Amygdala (tissue), 56 donors: ENCODE results near the gene SMAD3.

Experiments used
- DNase-seq, 56 donors: peaks; one replicate each; lab custom pipeline; 2025; lab: John Stamatoyannopoulos, UW

Gene SMAD3

DNA sequence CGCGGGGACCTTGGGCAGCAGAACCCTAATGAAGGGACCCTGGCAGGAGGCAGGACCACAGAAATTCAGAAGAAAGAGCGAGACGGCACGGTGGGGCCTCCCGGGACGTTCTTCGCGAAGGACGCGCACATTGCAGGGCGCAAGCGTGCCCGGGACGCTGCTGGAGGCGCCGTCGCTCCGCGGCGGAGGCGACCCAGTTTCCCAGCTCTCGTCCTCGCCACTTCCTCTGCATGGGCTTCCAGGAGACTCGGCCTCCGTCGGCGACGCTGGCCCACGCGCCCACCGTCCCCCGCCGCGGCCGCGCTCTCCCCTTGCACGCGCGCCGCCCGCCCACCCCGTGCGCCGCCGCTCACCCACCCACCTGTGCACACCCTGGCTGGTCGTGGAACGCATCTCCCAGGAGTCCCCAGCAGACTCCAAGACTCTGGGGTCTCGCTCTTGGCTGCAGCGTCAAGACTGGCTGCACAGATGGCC lies 31.8 kb upstream of the SMAD3 start:
- peak in 3 of 56 donors; percentile 11 to 17 (median 15) for DNase-seq

DNA sequence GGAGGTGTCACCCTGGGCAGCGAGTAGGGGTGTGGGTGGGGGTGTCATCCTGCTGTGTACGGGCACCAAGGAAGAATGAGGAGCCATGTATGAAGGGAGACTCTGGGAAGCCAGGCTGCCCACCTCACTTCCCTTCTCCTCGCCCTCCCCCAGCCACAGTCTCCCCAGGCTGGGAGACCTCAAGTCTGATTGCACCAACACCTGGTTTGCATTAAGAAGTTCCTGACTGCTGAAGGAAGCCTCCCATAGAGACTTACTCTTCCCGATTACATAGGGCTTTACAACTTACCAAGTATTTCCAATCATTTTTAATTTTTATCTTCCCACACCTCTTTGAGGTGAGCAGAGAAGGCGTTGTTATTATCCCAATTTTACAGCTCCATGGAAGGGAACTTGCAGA lies 29.5 kb upstream of the SMAD3 start:
- no peak for DNase-seq

DNA sequence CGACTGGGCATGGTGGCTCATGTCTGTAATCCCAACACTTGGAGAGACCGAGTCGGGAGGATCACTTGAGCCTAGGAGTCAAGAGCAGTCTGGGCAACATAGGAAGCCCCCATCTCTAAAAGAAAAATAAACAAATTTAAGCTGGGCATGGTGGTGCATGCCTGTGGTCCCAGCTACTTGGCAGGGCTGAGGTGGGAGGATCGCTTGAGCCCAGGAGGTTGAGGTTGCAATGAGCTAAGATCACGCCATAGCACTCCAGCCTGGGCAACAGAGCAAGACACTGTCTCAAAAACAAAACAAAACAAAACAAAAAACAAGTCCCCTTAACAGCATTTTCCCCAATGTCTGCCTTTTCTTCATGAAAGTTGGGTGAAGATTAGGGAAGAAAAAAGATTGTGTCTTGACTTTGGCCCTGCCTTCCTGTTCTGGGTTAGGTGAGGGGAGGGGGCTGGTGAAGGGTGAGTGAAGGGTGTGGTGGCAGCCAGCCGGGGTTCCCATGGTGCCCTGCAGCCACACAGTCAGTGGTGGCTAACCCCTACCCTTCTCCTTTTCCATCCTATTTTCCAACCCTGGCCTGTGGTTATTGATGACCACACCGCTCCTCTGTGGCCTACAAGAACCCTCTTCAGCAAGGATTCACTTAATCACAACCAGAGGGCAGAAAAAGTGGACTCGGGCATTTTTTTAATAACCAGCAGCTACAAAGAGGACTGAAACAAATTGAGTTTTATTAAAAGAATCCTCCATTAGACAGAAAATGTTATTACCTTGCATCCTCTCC lies 28.4 kb upstream of the SMAD3 start:
- no peak for DNase-seq

DNA sequence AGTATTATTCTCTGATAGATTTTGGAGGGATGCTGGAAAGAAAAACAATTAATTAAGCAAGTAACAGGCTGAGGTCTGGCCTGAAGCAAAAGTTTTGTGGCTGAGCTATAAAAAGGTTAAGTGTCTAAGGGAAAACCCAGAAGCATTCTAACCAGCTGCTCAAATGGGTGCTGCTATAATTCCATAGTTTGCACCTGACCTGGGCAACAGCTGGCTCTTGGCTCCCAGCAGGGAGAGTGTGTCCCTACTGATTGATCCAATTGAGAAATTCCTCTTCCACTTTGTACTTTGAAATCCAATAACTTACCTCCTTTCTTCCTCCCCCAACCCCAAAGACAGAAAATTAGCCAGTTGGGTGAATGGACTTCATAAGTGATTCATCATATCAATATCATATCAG lies 27.7 kb upstream of the SMAD3 start:
- DNase-seq = no peak

DNA sequence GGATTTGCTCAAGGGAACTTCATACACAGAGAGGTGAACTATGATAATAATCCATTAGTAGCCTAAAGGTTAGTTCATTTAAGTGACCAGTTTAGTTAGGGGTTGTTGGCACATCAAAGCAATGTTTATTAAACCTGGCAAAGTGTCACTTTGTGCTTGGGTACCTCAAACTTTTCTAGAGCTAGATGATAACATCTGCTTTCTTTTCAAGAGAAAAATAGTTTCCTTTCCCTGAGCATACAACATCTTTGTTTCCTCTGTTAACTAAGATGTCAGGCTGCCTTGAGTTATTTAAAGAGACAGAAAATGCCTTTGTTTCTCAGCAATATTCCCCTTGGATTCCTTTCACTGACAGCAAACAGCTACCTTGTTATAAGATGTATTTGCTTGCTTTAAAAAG lies 26.7 kb upstream of the SMAD3 start:
- no peak for DNase-seq

DNA sequence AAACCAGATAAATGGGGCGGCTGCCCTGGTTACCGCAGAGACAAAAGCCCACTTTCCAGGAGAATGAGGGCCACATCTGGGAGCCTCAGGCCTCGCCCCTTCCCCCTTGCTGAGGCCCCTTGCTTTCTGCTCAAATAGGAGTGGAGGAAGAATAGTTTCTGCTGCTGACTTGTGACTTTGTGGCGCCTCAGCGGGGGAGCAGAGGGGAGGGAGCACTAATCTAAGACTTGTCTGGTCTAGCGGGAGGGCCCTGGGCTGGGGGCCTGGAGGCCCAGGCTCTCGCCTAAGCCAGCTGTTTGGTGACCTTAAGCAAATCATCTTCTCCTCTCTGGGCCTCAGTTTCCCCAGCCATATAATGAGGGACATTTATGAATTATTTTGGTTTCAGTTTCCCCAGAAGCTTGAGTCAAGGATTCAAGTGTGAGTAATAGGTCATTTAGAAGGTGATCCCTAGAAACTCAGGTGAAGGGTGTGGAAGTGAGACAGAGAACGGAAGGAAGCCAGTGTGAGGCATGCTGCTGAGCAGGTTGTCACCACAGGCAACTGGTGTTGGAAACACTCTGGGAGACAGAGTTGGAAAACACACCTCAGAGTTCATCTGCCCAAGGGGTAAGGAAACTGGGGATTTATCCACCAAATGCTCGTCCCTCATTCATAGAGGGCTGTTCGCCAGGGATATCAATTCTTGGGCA lies 25.9 kb upstream of the SMAD3 start:
- DNase-seq = no peak

DNA sequence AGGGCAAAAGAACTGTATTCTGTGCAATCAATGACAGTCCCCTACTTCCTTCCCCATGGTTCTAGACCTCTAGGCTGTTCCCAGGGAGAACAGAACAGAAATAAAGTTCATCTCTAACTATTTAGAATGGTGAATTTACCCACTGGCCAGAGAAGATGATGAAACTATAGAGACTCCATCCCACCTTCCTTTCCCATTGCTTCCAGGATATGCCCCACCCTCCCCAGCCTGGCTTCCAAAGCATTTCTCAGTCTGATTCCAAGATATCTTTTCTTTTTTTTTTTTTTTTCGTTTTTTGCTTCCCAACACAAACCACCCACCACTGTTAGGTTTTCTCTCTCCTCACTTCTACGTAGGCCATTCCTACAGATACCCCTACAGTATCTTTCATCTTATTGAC lies 25.1 kb upstream of the SMAD3 start:
- no peak for DNase-seq

DNA sequence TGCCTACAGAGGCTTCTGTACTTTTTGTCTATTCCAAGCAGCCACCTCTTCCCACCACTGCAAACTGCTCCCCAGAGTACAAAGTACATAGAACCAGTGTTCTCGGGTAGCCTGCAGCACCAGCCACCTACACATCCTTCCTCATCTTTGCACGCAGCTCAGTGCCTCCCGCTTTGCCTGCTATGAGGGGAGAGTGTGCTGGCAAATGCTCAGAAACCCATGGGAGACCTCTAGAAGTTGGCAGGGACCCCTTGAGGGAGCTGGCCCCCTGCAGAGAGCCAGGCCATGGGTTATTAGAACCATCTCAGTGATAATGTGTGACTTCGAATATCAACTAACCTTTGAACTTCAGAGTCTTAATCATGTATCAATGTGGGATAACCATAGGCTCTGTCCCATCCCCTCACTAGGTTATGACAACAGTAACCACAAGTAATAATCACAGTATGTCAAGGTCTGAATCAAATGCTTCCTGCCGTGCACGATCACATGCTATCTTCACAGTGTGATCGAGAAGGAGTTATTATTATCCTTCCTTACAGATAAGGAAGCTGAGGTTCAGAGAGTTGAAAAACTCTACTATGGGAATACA lies 22.8 kb upstream of the SMAD3 start:
- peak in 16 of 56 donors; percentile 8 to 65 (median 28) for DNase-seq

DNA sequence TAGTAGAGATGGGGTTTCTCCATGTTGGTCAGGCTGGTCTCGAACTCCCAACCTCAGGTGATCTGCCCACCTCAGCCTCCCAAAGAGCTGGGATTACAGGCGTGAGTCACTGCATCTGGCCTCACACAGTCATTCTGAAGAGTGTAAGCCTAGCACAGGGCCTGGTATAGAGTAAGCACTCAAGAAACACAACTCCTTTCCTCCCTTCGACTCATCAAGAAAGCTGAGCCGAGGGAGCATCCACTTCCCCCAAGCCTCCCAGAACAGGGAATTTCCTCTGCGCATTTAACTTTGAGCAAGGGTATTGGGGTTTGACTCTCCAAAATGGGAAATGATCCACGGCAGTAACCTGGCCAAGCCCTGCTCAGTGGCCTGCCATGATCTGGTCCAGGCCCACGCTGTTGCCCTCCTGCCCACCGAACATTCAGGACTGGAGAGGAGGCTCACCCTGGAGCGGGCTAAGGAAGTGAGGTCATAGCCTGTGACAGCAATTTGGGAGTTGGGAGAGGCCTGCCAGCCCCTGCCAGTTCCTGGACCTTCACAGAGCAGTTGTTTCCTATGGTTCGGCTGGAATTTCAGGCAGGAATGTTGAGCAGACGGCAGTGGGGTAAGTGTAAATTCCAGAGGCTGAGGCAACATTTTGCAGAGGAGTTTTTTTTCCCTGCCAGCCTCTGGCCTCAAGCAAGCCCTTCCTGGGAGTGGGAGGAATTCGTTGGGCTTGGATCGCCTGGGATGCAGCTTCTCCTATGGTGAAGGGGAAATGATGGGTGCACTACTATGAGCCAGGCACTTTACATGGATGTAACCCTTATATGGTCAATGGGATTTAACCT lies 21.2 kb upstream of the SMAD3 start:
- no peak for DNase-seq

DNA sequence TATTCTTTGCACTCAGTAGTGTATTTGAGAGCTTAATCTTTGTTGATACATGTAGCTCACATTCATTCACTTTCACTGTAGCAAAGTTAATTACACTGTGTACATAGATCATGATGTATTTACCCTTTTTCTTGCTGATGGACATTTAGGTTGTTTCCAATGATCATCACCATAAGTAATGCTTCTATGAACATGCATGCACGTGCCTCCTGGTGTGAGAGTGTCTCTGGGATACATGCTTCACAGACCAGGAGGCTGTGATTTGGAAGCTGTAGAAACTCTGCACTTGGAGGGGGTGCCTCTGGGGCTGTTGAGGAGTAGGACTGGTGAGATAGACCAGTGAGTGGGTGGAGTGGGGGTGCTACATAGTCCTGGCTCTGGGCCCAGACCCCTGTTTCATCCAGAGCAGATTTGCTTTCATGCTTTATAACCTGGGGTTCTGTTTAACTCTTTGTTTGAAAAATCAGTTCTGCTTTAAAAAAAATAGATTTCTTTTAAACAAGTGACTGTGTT lies 18.2 kb upstream of the SMAD3 start:
- DNase-seq = no peak

DNA sequence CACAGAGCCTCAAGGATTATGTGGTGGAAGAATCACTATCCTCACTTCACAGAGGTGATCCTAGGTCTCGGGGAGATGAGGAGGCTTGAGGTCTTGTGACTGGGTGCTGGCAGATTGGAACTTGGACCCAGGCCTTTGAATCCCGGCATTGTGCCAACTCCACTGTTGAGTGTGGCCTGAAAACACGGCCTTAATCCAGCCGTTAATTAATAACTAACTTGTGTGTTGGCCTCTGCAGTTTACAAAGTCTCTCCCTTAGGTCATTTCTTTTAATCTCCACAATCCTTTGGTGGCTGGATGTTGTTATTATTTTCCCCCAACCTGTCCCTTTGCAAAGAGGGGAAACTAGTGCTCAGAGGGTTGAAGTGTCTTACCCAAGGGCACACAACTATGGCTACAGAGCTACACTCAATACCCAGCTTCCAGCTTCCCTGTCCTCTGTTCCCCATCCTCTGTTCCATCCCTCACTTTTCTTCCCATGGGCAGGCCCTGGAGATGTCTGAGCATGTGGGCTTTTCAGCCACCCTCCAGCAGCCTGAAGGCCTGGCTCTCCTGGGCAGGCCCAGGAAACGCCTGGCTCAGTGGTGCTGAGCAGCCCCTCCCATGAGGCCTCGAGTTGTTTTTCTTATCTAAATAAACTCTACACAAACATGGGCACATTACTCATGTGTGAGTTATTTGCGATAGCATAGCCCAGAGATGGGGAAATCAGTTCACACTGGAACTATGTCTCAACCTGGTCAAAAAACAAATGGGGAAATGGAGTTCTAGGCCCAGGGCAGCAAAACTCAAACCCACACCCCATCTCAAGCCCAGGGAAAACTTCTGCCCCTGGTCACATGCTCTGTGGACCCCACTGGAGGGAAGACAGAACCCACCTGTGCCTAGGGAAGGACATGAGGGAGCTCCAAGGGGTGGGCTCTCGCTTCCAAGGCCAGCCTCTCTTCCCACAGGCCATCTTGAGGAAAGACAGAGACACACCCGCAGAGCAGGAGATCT lies 16.8 kb upstream of the SMAD3 start:
- DNase-seq = no peak

DNA sequence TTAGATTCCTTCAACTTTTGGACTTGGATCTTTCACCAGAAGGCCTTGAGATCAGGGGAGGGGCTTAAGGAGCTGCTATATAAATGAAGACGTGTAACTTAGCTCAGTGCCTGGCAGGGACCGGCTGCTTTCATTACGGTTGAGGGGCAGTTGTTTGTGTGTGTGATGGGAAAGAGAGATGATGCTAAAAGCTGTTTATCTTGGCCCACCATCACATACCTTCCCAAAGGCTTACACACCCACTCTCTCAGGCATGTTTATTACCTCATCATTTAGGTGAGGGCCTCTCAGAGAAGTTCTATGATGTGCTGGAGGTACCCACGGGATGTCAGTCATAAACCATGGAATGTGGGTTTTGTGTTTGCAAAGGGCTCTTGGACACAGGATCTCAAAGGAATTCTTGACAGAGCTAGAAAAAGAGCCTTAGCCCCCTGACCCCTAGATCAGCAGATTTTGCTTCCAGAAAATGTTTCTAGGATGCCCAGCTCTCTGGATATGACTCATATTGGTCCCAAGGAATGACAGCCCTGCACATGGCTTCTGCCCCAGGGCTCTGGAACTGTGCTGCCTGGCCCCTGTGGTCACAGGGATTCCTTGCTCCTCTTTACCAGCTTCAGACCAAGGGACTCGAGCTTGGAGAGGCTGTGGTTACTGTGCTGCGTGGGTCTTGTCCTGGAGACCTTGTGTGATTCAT lies 15.9 kb upstream of the SMAD3 start:
- DNase-seq = no peak

DNA sequence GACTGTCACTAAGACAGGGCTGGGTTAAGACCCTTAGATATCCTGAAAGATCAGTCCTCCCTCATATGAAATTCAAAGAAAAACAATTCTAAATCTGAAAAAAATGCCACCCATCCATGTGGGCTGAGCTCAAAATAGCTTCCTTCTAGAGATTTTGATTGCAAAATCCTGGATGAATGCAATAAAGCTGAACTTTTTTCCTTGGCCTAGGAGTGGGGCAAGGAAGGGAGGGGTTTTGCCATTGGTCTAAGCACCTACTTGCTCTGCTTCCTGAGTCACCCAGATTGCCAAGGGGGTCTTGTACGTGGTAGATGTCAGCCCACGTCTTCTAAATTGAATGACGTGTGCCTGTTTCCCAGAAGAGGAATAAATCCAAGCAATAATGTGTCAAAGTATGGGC lies 15.3 kb upstream of the SMAD3 start:
- DNase-seq = no peak

DNA sequence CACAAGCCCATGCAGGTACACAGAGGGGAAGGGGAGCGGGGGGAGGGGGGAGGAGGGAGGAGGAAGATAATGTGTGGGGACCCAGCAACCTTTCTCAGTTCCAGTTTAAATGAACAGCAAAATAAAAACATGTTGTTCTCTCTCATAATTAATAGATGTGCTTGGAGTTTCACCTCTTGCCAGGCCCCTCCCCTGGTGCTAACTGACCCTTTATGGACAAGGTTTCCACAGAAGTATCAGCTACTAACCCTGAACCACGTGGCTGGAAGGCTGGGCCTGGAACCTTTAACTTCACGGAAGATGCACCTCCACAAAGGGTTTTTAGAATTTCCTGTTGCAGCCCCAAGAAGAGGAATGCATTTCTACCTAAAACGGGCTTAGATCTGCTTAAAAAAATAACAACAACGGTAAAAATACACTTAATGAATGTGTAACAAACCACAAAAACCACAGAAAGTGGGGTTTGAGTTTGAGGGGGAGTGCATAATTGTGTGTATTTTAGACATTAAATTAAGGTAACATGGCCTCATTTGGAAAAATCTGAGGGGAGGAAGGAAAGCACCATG lies 14.8 kb upstream of the SMAD3 start:
- DNase-seq = no peak

DNA sequence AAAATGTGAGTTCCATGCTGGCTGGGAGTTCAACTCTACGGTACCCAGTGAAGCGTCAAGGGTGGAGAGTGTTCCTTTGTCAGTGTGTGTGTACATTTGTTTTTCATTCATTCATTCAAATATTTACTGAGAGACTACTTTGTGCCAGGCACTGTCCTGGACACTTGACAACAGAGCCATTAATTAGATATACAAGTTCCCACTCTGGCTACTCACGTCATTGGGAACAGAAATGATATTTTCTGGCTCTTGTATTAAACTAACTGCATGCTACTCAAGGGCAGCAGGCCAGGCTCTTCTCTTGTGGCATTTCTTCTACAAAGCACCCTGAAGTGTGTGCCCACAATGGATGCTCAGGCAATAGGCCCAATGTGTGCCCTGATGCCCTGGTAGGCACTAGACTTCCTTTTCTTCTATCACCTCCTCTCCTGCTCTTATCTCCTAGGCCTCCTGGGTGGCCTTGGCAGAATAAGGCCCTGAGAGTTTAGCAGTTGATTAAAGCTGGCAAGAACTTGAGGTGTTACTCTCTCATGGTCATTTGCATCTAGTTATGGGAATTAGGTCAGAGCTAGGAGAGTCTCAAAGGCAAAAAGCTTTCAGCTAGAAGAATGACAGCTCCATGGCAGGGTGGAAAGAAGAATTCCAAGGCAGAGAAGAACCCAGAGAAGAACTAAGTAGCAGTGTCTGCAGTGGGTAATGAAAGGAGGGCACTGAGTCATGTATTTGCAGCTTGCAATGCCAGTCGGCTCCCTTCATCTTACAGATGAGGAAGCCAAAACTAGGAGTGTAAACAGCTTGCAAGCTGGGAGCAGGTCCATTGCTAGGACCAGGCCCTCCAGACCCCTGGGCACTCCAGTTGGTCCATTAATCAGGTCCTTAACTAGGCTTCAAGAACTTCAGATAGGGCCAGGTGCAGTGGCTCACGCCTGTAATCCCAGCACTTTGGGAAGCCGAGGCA lies 14.0 kb upstream of the SMAD3 start:
- DNase-seq = no peak

DNA sequence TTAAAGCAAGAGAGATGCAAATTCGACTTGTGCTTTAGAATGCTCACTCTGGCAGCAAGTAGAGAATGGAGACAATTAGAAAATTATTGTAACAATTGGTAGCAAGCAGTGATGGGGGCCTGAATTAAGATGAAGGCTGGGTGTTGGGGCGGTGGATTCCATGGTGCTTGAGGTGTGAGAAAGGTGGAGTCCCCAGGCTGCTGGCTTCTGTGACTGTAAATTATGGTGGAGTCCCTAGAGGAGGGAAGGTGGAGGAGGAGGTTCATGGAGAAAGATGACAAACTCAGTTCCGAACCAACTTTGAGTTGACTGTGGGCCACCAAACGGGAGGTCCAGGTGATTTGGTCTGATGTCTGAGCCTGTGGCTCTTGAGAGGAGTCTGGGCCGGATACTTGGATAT lies 10.7 kb upstream of the SMAD3 start:
- DNase-seq = no peak

DNA sequence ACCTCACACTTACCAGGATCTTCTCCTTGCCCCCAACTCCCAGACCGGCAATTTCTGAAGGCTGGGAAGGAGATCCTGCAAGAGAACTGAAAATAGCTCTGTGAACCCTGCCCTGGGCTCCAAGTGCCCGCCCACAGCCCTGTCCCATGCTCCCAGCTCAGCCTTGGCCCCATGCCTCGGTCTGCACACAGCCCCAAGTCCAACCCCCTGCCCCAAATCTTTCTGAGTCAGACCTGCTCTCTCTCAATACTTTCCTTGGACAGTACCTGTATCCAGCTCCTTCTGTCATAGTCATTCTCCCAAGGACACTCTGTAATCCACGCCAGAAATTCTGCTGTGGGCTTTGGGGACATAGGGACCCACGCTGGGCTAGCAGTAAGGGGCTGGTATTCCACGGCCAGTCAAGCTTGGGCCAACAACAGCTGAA lies 6.3 kb upstream of the SMAD3 start:
- DNase-seq = peak in 9 of 56 donors; percentile 8 to 44 (median 31)
